ENCODE data around the gene CHEK1.
"Not testable (repeated sequence)": the region's sequence is repeated elsewhere in the genome, so short reads cannot be mapped to it uniquely, and the experiment has no call there.

CHEK1 gene

DNA sequence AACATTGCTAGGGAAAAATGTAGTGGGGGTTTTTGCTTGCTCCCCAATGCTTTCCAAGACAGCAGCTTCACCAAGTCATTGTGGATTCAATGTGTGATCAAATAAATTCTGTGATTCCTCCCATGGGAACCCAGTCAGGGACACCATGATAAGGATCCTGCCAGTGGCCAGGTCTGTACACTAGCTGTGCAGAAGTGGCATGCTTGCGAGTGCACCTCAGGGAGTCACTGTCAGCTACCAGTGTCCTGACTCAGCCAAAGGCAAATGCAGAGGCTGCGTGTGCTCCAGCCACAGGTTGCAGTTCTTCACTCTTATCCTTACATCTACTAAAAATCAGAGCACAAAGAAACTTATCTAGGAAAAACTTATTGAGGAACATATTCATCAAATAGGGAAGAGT lies 65.0 kb downstream of the CHEK1 start:
- no peak for DNase-seq (ENCODE audit: low read depth in 2 of 2, low spot score in 1 of 2)

GRCh38 chr11:125692887-125693286 lies 67.9 kb downstream of the CHEK1 start:
- DNase-seq (ENCODE audit: low read depth in 2 of 2, low spot score in 1 of 2), result no peak

- DNase-seq (ENCODE audit: low read depth in 2 of 2, low spot score in 1 of 2), result no peak
These were observed 70.0 kb downstream of the CHEK1 start for GRCh38 chr11:125694951-125695350.

- no peak for DNase-seq (ENCODE audit: low read depth in 2 of 2, low spot score in 1 of 2)
These were observed 76.2 kb downstream of the CHEK1 start for GRCh38 chr11:125701018-125701610.

DNA sequence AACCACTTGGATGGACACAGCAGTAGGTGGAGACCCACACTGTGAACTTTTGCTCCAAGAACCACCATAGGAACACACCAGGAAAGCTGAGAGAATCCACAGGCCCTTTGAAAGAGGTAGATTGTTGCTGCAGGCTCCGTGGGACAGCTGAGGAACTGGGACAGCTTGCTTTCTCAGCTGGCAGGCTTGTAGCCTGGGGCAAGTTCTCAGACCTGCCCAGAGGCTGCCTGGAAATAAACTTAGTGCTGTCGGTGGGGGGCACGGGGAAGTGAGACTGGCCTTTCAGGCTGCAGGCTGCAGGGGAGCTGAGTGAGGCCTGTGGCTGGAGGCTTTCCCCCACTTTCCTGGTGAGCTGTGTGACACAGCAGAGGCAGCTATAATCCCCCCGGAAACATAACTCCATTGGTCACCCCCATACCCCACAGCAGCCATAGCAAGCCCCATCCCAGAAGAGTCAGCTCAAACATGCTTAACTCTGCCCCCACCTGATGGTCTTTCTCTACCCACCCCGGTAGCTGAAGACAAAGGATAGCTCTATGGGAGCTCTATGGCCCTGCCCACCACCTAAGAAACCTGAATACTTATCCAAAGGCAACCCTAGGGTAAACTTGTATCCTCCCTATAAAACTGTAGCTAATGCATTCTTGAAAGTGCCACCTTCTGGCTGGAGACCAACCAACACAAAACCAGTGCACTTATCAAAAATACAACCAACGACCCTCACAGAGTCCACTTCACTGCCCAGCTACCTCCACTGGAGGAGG lies 77.1 kb downstream of the CHEK1 start:
- DNase-seq (ENCODE audit: low read depth in 2 of 2, low spot score in 1 of 2), result no peak

- not testable (repeated sequence) for DNase-seq (ENCODE audit: low read depth in 2 of 2, low spot score in 1 of 2)
These were observed 79.7 kb downstream of the CHEK1 start for GRCh38 chr11:125704686-125705085.

DNA sequence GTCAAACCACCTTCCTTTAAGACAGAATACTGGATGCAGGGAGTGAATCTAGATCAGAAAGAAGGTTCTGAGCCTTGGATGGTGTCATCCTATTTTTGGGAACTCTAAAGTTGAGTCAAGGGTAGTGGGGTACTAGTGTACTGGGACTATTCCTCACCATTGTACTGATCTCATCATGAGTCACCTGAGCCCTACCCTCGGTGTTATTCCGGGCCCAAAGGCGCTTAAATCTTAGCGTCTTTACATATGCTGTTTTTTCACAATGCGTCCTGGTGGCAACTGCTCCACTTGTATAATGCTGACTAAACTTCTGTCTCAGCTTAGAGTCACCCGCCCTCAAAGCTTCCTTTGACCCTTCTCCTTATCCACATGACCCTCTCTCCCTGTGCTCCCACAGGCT lies 95.8 kb downstream of the CHEK1 start:
- no peak for DNase-seq (ENCODE audit: low read depth in 2 of 2, low spot score in 1 of 2)

GRCh38 chr11:125724125-125724524 lies 99.2 kb downstream of the CHEK1 start:
- no peak for DNase-seq (ENCODE audit: low read depth in 2 of 2, low spot score in 1 of 2)

Data from stimulated activated CD8-positive, alpha-beta memory T cell treated with anti-CD3 and anti-CD28 coated beads, Interleukin-4, amount 100 ng/mL, for 1 hour (primary cell).